Stimulated activated CD4-positive, alpha-beta T cell treated with anti-CD3 and anti-CD28 coated beads, Interleukin-2, amount 100 ng/mL, for 24 hours (primary cell): Measurements from ENCODE around the gene DNAI2.
"Not testable (repeated sequence)": the region's sequence is repeated elsewhere in the genome, so short reads cannot be mapped to it uniquely, and the experiment has no call there.

Experiments used
- DNase-seq, 2 donors: peaks; one replicate each; pipeline ENCODE4 v3.0.0-alpha.2; 2020

The DNAI2 gene

GRCh38 chr17:74245145-74245831 lies 28.7 kb upstream of the DNAI2 start:
- no peak for DNase-seq

- no peak for DNase-seq
Observed at GRCh38 chr17:74245871-74246270, 28.2 kb upstream of the DNAI2 start.

- no peak for DNase-seq
Observed at GRCh38 chr17:74249590-74250270, 24.3 kb upstream of the DNAI2 start.

- DNase-seq: no peak
Observed at GRCh38 chr17:74250324-74250995, 23.6 kb upstream of the DNAI2 start.

- DNase-seq: no peak
Observed at GRCh38 chr17:74251051-74251450, 23.0 kb upstream of the DNAI2 start.

GRCh38 chr17:74251569-74251968 lies 22.5 kb upstream of the DNAI2 start:
- no peak for DNase-seq

GRCh38 chr17:74252211-74252610 lies 21.8 kb upstream of the DNAI2 start:
- DNase-seq: no peak

- DNase-seq: no peak
Observed at GRCh38 chr17:74253036-74253435, 21.0 kb upstream of the DNAI2 start.

DNA sequence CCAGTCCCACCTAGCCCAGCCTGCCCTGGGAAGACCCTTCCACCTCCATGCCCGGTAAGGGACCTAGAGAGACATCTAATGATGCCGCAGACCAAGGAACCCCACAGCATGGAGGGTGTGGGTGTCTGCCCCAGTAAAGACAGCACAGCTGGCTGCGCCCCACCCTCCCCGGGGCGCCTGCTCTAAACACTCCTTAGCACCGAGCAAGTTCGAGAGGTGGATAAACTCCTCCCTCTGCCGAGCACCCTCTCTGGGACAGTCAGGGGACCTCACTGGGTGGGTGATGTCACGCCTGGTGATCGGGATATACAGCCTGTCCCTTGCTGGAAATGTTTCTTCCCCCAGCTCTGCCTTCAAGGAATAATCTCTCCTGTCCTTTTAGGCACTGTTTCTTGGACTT lies 16.7 kb upstream of the DNAI2 start:
- no peak for DNase-seq

DNA sequence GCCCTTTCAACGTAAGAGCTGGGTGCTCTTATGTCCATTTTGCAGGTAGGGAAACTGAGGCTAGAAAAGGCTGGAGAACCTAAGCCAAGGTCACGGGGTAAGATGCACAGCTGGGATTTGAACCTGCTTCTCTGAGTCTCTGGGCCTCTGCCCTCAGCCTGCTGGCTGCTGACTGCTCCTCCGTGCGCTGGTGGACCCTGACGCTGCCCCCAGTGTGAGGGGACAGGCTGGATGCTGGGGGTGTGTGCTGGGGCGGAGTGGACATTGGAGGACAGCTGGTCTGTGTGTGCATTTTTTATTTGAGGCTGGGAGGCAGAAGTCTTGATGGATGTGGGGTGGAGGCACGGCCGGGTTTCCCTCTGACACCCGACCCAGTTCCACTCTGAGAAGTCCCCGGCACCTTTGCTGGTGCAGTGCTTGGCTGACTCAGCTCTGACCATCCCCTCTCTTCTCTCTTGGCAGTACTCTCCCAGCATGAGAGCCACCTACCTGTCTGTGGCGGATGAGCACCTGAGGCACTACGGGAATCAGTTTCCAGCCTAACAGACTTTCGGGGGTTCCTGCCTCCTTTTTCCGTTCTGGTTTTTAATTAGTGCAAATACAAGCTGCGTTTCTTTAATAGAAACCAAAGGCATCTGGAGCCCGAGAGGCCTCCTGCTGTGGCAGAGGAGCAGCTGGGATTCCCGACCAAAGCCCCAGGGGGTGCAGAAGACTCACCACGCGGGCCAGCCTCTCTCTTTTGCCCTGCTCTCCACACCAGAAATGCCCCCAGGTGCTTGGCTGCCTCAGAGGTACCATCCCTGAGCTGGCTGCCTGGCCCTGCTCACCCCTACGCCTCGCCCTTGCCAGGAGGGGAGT lies 14.1 kb upstream of the DNAI2 start:
- DNase-seq: no peak

GRCh38 chr17:74260525-74260850 lies 13.5 kb upstream of the DNAI2 start:
- DNase-seq: no peak

- DNase-seq: no peak
Observed at GRCh38 chr17:74262601-74263000, 11.4 kb upstream of the DNAI2 start.

GRCh38 chr17:74267054-74267453 lies 7.0 kb upstream of the DNAI2 start:
- not testable (repeated sequence) for DNase-seq

DNA sequence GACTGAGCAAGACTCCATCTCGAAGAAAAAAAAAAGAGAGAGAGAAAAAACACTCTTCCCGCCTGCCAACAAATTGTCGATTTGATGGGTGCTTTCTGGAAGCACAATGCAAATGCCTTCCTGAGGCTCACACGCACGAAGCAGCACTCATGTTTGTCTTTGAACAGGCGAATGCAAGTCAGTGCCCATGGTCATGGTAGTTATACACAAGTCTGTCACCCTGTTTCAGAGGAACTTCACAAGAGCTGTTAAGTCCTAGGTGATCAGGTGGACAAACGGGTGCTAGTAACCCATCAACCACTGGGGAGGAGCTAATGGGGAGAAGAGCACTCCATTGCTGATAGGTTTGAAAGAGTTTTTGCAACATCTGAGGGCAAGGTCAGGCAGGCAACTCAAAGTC lies 6.5 kb upstream of the DNAI2 start:
- no peak for DNase-seq

DNA sequence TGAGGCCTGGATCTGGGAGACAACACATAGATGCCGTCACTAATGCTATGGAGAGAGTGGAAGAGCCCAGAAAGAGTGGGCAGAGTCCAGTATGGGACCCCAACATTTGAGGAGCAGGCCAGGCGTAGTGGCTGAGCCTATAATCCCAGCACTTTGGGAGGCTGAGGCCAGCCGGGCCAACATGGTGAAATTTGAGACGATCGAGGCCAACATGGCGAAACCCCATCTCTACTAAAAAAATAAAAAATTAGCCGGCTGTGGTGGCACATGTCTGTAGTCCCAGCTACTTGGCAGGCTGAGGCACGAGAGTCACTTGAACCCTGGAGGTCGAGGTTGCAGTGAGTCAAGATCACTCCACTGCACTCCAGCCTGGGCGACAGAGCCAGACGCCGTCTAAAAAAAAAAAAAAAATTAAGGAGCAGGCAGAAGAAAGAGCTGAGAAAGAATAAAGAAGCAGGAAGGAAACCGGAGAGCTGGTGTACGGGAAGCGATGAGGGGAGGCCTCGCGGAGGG lies 6.0 kb upstream of the DNAI2 start:
- DNase-seq: no peak

GRCh38 chr17:74268558-74268957 lies 5.5 kb upstream of the DNAI2 start:
- no peak for DNase-seq

DNA sequence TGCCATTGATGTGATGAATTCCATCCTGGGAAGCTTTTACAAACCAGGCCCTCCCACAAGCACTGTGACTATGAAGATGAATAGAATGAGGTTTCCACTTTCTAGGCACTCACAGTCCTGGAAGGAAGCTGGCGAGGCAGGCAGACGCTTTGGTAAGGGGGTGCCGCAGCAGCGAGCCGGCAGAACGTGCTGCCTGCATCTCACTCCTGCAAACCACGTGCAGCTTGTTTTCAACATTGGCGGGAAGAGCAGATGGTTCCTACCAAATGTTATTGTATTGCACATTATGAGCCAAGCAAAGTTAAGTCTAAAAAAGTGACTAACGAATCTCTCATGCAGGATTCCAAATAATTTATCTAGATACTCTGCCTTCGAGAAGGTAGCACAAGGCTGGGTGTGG lies 3.7 kb upstream of the DNAI2 start:
- no peak for DNase-seq

GRCh38 chr17:74271281-74271680 lies 2.8 kb upstream of the DNAI2 start:
- no peak for DNase-seq

- DNase-seq: no peak
Observed at GRCh38 chr17:74271901-74272561, 2.0 kb upstream of the DNAI2 start.

DNA sequence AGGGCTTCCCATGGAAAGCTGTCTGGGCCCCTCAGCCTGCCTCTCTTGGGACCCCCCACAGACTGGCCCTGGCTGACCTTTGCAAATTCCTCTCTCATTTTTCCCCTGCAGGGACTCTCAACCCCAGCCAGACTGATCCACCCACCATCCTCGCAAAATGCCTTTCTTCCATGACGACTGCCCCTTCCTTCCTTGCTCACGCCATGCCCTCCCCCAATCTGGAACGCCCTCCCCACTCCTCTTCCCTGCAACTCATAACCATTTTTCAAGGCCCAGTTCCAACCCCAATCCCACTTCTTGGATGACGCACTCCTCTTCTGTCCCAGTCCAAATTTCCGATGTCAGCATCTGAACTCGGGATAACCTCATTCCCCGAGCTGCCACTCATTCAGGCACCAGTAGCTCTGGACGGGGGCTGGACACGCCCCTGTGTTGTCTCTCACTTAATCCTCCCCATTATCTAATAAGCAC lies 1.3 kb upstream of the DNAI2 start:
- DNase-seq: no peak

GRCh38 chr17:74274709-74275340 lies 791 bp downstream of the DNAI2 start:
- no peak for DNase-seq

DNA sequence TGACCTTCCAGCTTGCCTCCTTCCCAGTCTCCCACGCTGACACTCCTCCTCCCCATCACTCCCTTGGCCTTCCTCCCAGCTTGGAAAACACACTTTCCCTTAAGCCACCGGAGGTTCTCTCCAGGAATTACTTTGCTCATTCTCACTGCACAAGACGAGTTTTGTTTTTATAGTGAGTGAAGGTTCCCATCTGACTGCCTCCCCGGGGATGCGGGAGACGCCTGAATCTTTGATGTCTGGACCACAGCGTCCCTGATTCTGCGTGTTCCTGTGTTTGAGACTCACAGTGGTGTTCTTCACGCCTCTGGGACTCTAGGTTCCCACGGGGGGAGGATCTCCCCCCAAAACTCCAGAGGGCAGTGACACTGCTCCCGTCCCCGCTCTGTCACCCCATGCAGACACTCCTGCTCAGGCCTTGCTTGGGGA lies 2.0 kb downstream of the DNAI2 start:
- DNase-seq: no peak
